B cell (primary cell): ENCODE data around the gene KSR1. TPM values are rescaled to one million over a fixed set of nuclear protein-coding genes. Genes with fewer than 3 reads are reported as not detected.
A peak's percentile ranks its signal among the peaks of the same experiment; 100 is the strongest.

Source experiments
- ATAC-seq: fragments of 200-7000 bp; cut with Tn5 transposase; one replicate; pipeline ENCODE4 v1.10.0; 2021; ENCODE audit warnings: low read depth, mild to moderate bottlenecking, moderate number of reproducible peaks, moderate library complexity
- CTCF ChIA-PET: fragments of 350-600 bp; sonication (Branson Sonifier 250); formaldehyde crosslinking; loops from one replicate; lab custom pipeline; 2021; ENCODE audit warnings: antibody characterized with exemption, inconsistent platforms; lab: Charles Lee
- POLR2A ChIA-PET: fragments of 350-600 bp; sonication (Branson Sonifier 250); formaldehyde crosslinking; loops from one replicate; lab custom pipeline; 2021; ENCODE audit warnings: antibody characterized with exemption; lab: Charles Lee
- DNase-seq: peaks from one replicate; pipeline ENCODE4 v3.0.0; 2013
- H2AFZ ChIP-seq: 2 replicates; pipeline ENCODE4 v1.6.1; 2012; ENCODE audit warnings: mild to moderate bottlenecking, low read depth, low read length; ENCODE audit not compliant: insufficient read depth, poor library complexity, severe bottlenecking
- H3K27ac ChIP-seq, 2 donors: 1 replicate in 1 of 2; 2 replicates in 1 of 2; pipeline ENCODE4 v1.5.1; 2012 to 2013; ENCODE audit warnings: low read length in 2 of 2, mild to moderate bottlenecking in 2 of 2, moderate library complexity in 1 of 2
- H3K27me3 ChIP-seq, 4 experiments: fragments of 200-600 bp in 1 of 4; sonication (generic) in 1 of 4; replicated peaks in 1 of 4; 1 replicate in 2 of 4; 2 replicates in 2 of 4; pipeline versions ENCODE4 v1.6.1 to v1.7.0; 2013 to 2016; ENCODE audit warnings: low read length in 3 of 4, mild to moderate bottlenecking in 2 of 4, mixed read lengths in 1 of 4, moderate library complexity in 1 of 4; ENCODE audit not compliant: insufficient read depth in 4 of 4, control insufficient read depth in 3 of 4; ENCODE audit errors: control extremely low read depth in 1 of 4
- H3K36me3 ChIP-seq, 2 experiments: replicated peaks in 1 of 2; 1 replicate in 1 of 2; 2 replicates in 1 of 2; pipeline versions ENCODE4 v1.6.1 to v1.7.1; 2013; ENCODE audit warnings: low read length in 1 of 2; ENCODE audit not compliant: insufficient read depth in 2 of 2, control insufficient read depth in 1 of 2; ENCODE audit errors: control extremely low read depth in 1 of 2, extremely low read depth in 1 of 2
- H3K4me1 ChIP-seq, 2 donors: fragments of 200-600 bp in 1 of 2; sonication (generic) in 1 of 2; 1 replicate in 1 of 2; 2 replicates in 1 of 2; pipeline versions ENCODE4 v1.5.1 to v1.6.1; 2013 to 2017; ENCODE audit warnings: low read length in 2 of 2; ENCODE audit not compliant: control insufficient read depth in 2 of 2, insufficient read depth in 2 of 2
- H3K4me2 ChIP-seq: replicated peaks from 2 replicates; pipeline ENCODE3; 2012; ENCODE audit warnings: mild to moderate bottlenecking, low read depth, low read length; ENCODE audit not compliant: poor library complexity, severe bottlenecking
- H3K4me3 ChIP-seq, 5 experiments: fragments of 200-600 bp in 1 of 5; sonication (generic) in 1 of 5; 1 replicate in 3 of 5; 2 replicates in 2 of 5; pipeline versions ENCODE4 v1.5.1 to v1.7.0; 2011 to 2016; ENCODE audit warnings: low read length in 4 of 5, mild to moderate bottlenecking in 4 of 5, low read depth in 2 of 5, control low read depth in 1 of 5, moderate library complexity in 1 of 5; ENCODE audit not compliant: insufficient read depth in 1 of 5; ENCODE audit errors: control extremely low read depth in 1 of 5, extremely low read depth in 1 of 5
- H3K79me2 ChIP-seq: fragments of 200-600 bp; sonication (generic); one replicate; pipeline ENCODE4 v1.6.0; 2016; ENCODE audit warnings: low read length; ENCODE audit not compliant: control insufficient read depth, insufficient read depth
- H3K9ac ChIP-seq: fragments of 200-600 bp; sonication (generic); 2 replicates; pipeline ENCODE4 v1.6.1; 2017; ENCODE audit warnings: mild to moderate bottlenecking, low read length, moderate library complexity
- H3K9me3 ChIP-seq, 3 donors: one replicate each; pipeline versions ENCODE4 v1.6.1 to v1.7.1; 2013; ENCODE audit warnings: low read length in 2 of 3; ENCODE audit not compliant: control insufficient read depth in 2 of 3, insufficient read depth in 1 of 3; ENCODE audit errors: control extremely low read depth in 1 of 3
- H4K20me1 ChIP-seq: 2 replicates; pipeline ENCODE4 v1.6.0; 2012; ENCODE audit warnings: mild to moderate bottlenecking, low read length; ENCODE audit not compliant: insufficient read depth, control insufficient read depth, poor library complexity, severe bottlenecking
- H3K27ac Mint-ChIP-seq: one replicate; pipeline ENCODE4 v1.8.0; 2021; ENCODE audit warnings: mixed read lengths
- H3K27me3 Mint-ChIP-seq: one replicate; pipeline ENCODE4 v1.8.0; 2021; ENCODE audit warnings: mixed read lengths
- H3K4me1 Mint-ChIP-seq: one replicate; pipeline ENCODE4 v1.8.0; 2021; ENCODE audit warnings: mixed read lengths
- H3K4me3 Mint-ChIP-seq: one replicate; pipeline ENCODE4 v1.8.0; 2021; ENCODE audit warnings: mixed read lengths
- H3K9me3 Mint-ChIP-seq: one replicate; pipeline ENCODE4 v1.8.0; 2022; ENCODE audit warnings: mixed read lengths; ENCODE audit not compliant: insufficient read depth
- CTCF ChIP-seq: fragments of 200-600 bp; IDR thresholded peaks from one replicate; pipeline ENCODE4 v1.8.0; 2022; ENCODE audit warnings: antibody characterized with exemption, mild to moderate bottlenecking
- EZH2 ChIP-seq: IDR thresholded peaks from 2 replicates; pipeline ENCODE4 v1.6.1; 2012; ENCODE audit warnings: borderline replicate concordance, low read depth, mild to moderate bottlenecking, moderate library complexity, low read length; ENCODE audit not compliant: insufficient read depth, poor library complexity, severe bottlenecking
- WGBS: methylation state at CpG from one replicate; pipeline ENCODE4 v1.1.5; 2013; ENCODE audit warnings: missing lambda C conversion rate; ENCODE audit not compliant: insufficient coverage; 5-methylcytosine and 5-hydroxymethylcytosine counted together
- intact Hi-C: fragments of 100-400 bp; cut with micrococcal nuclease; formaldehyde crosslinking; loops from one replicate; pipeline ENCODE4 v1.10.0; 2022
- polyA plus RNA-seq: library from polyadenylated mRNA; depleted of rRNA; stranded (reverse); fragments of >200 nt; gene quantifications from 2 replicates; pipeline ENCODE4 v1.2.3, GENCODE V29; 2012
- total RNA-seq, 2 donors: library from RNA; stranded (reverse); fragments of 120-200 nt in 1 of 2; gene quantifications; 1 replicate in 1 of 2; 2 replicates in 1 of 2; pipeline versions ENCODE4 v1.2.3 to v1.2.4, GENCODE V29; 2013 to 2022

The KSR1 gene
- total and polyA plus RNA-seq, 2 donors (not counting 1 experiment from before 2014, with no cell fraction given) = 27.5 to 85.6 TPM

GRCh38 chr17:27529230-27529796, 73.1 kb downstream of the KSR1 start:
- H3K27me3 Mint-ChIP-seq = no peaks in the 10 kb centered on the region
- peaks cover 19% of the 10 kb centered on the region for H4K20me1 ChIP-seq
- CTCF ChIA-PET = no interaction called here
- 47% methylated on average over 5 of the region's 7 CpGs for WGBS
- peaks cover 48% of the 10 kb centered on the region for H3K4me1 Mint-ChIP-seq
- H3K27ac Mint-ChIP-seq = peak overlapping the region; percentile 26
- no peak overlapping the region for H3K4me3 ChIP-seq
- H3K27ac ChIP-seq = no peak overlapping the region
- no peak overlapping the region for H2AFZ ChIP-seq
- no peak for ATAC-seq
- H3K9ac ChIP-seq = no peak overlapping the region
- no peaks in the 10 kb centered on the region for H3K36me3 ChIP-seq
- H3K27me3 ChIP-seq = no peaks in the 10 kb centered on the region
- H3K9me3 Mint-ChIP-seq = no peaks in the 10 kb centered on the region
- H3K4me1 ChIP-seq = peaks cover 19 to 28% of the 10 kb centered on the region in 2 donors
- H3K4me3 Mint-ChIP-seq = no peak overlapping the region
- H3K4me2 ChIP-seq = no peak overlapping the region
- POLR2A ChIA-PET = no interaction called here
- TF ChIP-seq CTCF (no peak), EZH2 (no peak)
- peak; percentile 26 for DNase-seq
- no peaks in the 10 kb centered on the region for H3K9me3 ChIP-seq
- intact Hi-C loops = no loop called here
- peaks cover 38% of the 10 kb centered on the region for H3K79me2 ChIP-seq

- peak overlapping the region; percentile 15 for H3K4me2 ChIP-seq
- no peak overlapping the region for H3K4me3 ChIP-seq
- TF ChIP-seq CTCF (no peak), EZH2 (no peak)
- POLR2A ChIA-PET = no interaction called here
- H3K79me2 ChIP-seq = peaks cover 41% of the 10 kb centered on the region
- Mint-ChIP-seq H3K9me3 (no peaks in the 10 kb centered on the region), H3K27ac (peak overlapping the region; percentile 21), H3K27me3 (no peaks in the 10 kb centered on the region), H3K4me1 (peaks cover 48% of the 10 kb centered on the region), H3K4me3 (no peak overlapping the region)
- intact Hi-C loops = no loop called here
- no peak for DNase-seq
- H2AFZ ChIP-seq = no peak overlapping the region
- H3K4me1 ChIP-seq = peaks cover 19 to 28% of the 10 kb centered on the region in 2 donors
- WGBS = 13% methylated on average over 4 of the region's 12 CpGs
- CTCF ChIA-PET = interaction anchor here (0.7 to 0.8 kb wide), 2 partner anchors 14 to 102 kb away, joined by 3 read pairs; no protein-coding TSS in a partner anchor
- no peaks in the 10 kb centered on the region for H3K9me3 ChIP-seq
- peak overlapping the region in 1 of 2 donors; percentile 36 for H3K27ac ChIP-seq
- ATAC-seq = peak; percentile 29
- H3K9ac ChIP-seq = no peak overlapping the region
- H3K27me3 ChIP-seq = no peaks in the 10 kb centered on the region
- peaks cover 22% of the 10 kb centered on the region for H4K20me1 ChIP-seq
- H3K36me3 ChIP-seq = no peaks in the 10 kb centered on the region
These were observed 74.6 kb downstream of the KSR1 start for GRCh38 chr17:27530764-27531391.
